GM20000 (cell line): ENCODE results near the gene TIMM17B.

Experiments used
- DNase-seq: peaks from one replicate; pipeline ENCODE4 v3.0.0; 2012; ENCODE audit warnings: low spot score
- CTCF ChIP-seq: IDR thresholded peaks from 2 replicates; pipeline ENCODE4 v1.5.1; 2012; ENCODE audit warnings: mild to moderate bottlenecking, control low read depth; ENCODE audit errors: extremely low read depth, missing control alignments

Gene TIMM17B

GRCh38 chrX:48918301-48918642, 20.7 kb upstream of the TIMM17B start:
- no peak for DNase-seq
- no peak for TF ChIP-seq CTCF

GRCh38 chrX:48917139-48918001, 19.8 kb upstream of the TIMM17B start:
- DNase-seq, result peak; percentile 79
- TF ChIP-seq CTCF, result peak; percentile 40

- no peak for TF ChIP-seq CTCF
- DNase-seq, result no peak
These were observed 17.3 kb upstream of the TIMM17B start for GRCh38 chrX:48914593-48915493.

- TF ChIP-seq CTCF, result no peak
These were observed 16.2 kb upstream of the TIMM17B start for GRCh38 chrX:48913605-48914366.

GRCh38 chrX:48911412-48912182, 14.0 kb upstream of the TIMM17B start, which contains the start of gene SLC35A2:
TSS of gene SLC35A2 (minus strand) at chrX:48911646. CDS start at chrX:48911636, 10 bp downstream.
- no peak for TF ChIP-seq CTCF

More at GRCh38 chrX:48913605-48914366, 16.2 kb upstream of the TIMM17B start:
- no peak for DNase-seq

GRCh38 chrX:48910926-48911411, 13.4 kb upstream of the TIMM17B start:
- TF ChIP-seq CTCF, result no peak
- DNase-seq, result no peak

More at GRCh38 chrX:48911412-48912182, 14.0 kb upstream of the TIMM17B start, which contains the start of gene SLC35A2:
- peak; percentile 71 for DNase-seq
